ENCODE data around the gene PRCC. TPM values are rescaled to one million over a fixed set of nuclear protein-coding genes. Genes with fewer than 3 reads are reported as not detected.

PRCC gene
- total RNA-seq, 1 donor from 2014 or later, result 26.2 TPM

- no peak for DNase-seq (ENCODE audit: low read depth)
Measured at GRCh38 chr1:156841295-156841855, 74.0 kb downstream of the PRCC start.

- no peak for DNase-seq (ENCODE audit: low read depth)
Measured at GRCh38 chr1:156842618-156843300, 75.4 kb downstream of the PRCC start.

- DNase-seq (ENCODE audit: low read depth), result no peak
Measured at GRCh38 chr1:156844102-156844501, 76.8 kb downstream of the PRCC start.

- no peak for DNase-seq (ENCODE audit: low read depth)
Measured at GRCh38 chr1:156844638-156845037, 77.3 kb downstream of the PRCC start.

- no peak for DNase-seq (ENCODE audit: low read depth)
Measured at GRCh38 chr1:156845055-156845952, 78.0 kb downstream of the PRCC start.

- no peak for DNase-seq (ENCODE audit: low read depth)
Measured at GRCh38 chr1:156845953-156846545, 78.7 kb downstream of the PRCC start.

GRCh38 chr1:156846643-156847042, 79.3 kb downstream of the PRCC start:
- no peak for DNase-seq (ENCODE audit: low read depth)

GRCh38 chr1:156847591-156848460, 80.5 kb downstream of the PRCC start:
- DNase-seq (ENCODE audit: low read depth), result no peak

- DNase-seq (ENCODE audit: low read depth), result no peak
Measured at GRCh38 chr1:156848461-156849150, 81.3 kb downstream of the PRCC start.

- no peak for DNase-seq (ENCODE audit: low read depth)
Measured at GRCh38 chr1:156849151-156849496, 81.8 kb downstream of the PRCC start.

Other genes starting within 250 kb of the PRCC start
- gene IQGAP3, start 195.0 kb upstream of the PRCC start, total RNA-seq, result 1.5 and 14.6 TPM in 2 replicates
- not detected in 2 replicates for gene TTC24, start 187.8 kb upstream of the PRCC start, total RNA-seq
- 92.9 and 138 TPM in 2 replicates for gene NAXE, start 175.8 kb upstream of the PRCC start, total RNA-seq
- 13.5 and 33.8 TPM in 2 replicates for gene GPATCH4, start 166.1 kb upstream of the PRCC start, total RNA-seq
- not detected in 2 replicates for gene HAPLN2, start 148.1 kb upstream of the PRCC start, total RNA-seq
- 3.7 TPM in 1 of 2 replicates, not detected in the other for gene BCAN, start 125.4 kb upstream of the PRCC start, total RNA-seq
- gene NES, start 90.1 kb upstream of the PRCC start, total RNA-seq, result 1.0 and 1.6 TPM in 2 replicates
- 1.4 and 8.3 TPM in 2 replicates for gene CRABP2, start 62.0 kb upstream of the PRCC start, total RNA-seq
- 5.2 and 11.5 TPM in 2 replicates for gene METTL25B, start 39.1 kb upstream of the PRCC start, total RNA-seq
- 6.3 and 10.3 TPM in 2 replicates for gene ISG20L2, start 38.8 kb upstream of the PRCC start, total RNA-seq
- 26.3 and 40.8 TPM in 2 replicates for gene MRPL24, start 26.4 kb upstream of the PRCC start, total RNA-seq
- 249 and 383 TPM in 2 replicates for gene HDGF, start 15.9 kb upstream of the PRCC start, total RNA-seq
- gene SH2D2A, start 49.3 kb downstream of the PRCC start, total RNA-seq, result 0.30 TPM in 1 of 2 replicates, not detected in the other
- not detected in 2 replicates for gene INSRR, start 91.6 kb downstream of the PRCC start, total RNA-seq
- gene NTRK1, start 93.3 kb downstream of the PRCC start, total RNA-seq, result not detected in 2 replicates
- 2.1 and 3.9 TPM in 2 replicates for gene PEAR1, start 126.2 kb downstream of the PRCC start, total RNA-seq
- gene LRRC71, start 153.1 kb downstream of the PRCC start, total RNA-seq, result not detected in 2 replicates

Data from renal cortical epithelial cell (primary cell).